NCI-H2107 treated with DMSO at 0.1 percent for 48 hours (cell line): ENCODE measurements around the gene GFER.
"Not testable (repeated sequence)": the region's sequence is repeated elsewhere in the genome, so short reads cannot be mapped to it uniquely, and the experiment has no call there.

Experiments used
- DNase-seq: peaks from one replicate; lab custom pipeline; 2025; ENCODE audit not compliant: unreplicated experiment; lab: John Stamatoyannopoulos, UW

The GFER gene

GRCh38 chr16:2005646-2006045 lies 21.7 kb downstream of the GFER start:
- peak; percentile 23 for DNase-seq

GRCh38 chr16:2006317-2006716 lies 22.3 kb downstream of the GFER start:
- no peak for DNase-seq

DNA sequence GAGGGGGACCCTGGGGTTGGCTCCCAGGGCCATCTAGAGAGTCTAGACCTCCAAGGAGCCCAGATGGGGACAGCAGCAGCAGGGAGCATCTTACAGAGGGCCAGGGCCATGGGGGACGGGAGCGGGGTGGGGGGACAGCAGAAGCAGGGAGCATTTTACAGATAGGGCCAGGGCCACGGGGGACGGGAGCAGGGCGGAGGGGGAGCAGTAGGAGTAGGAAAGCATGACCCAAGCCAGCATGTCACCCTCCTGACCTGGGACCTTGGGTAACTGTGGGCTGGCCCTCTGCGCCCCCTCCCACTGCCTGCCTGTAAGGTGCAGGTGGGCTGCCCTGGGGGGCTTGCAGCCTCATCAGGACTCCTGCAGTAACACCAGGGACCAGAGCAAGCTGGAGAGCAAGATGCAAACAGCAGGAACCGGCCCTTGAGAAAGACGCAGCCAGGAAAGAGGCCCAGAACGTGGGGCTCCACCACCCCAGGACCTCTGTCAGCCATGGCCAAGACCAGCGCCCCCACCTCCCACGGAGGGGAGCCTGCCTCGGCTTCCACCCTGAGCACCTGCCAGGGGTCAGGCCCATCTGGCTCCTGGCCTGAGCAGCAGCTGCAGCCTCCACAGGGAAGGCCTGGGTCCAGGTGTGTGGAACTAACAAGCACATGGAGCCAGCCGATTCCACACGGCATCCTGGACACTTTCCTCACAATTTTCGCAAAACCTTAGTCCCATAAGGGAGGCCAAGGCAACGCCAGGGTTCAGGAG lies 23.3 kb downstream of the GFER start:
- no peak for DNase-seq

- no peak for DNase-seq
Measured at GRCh38 chr16:2008009-2008526, 24.1 kb downstream of the GFER start.

GRCh38 chr16:2008631-2009163 lies 24.7 kb downstream of the GFER start:
- no peak for DNase-seq

GRCh38 chr16:2009164-2009711 lies 25.2 kb downstream of the GFER start:
- no peak for DNase-seq

DNA sequence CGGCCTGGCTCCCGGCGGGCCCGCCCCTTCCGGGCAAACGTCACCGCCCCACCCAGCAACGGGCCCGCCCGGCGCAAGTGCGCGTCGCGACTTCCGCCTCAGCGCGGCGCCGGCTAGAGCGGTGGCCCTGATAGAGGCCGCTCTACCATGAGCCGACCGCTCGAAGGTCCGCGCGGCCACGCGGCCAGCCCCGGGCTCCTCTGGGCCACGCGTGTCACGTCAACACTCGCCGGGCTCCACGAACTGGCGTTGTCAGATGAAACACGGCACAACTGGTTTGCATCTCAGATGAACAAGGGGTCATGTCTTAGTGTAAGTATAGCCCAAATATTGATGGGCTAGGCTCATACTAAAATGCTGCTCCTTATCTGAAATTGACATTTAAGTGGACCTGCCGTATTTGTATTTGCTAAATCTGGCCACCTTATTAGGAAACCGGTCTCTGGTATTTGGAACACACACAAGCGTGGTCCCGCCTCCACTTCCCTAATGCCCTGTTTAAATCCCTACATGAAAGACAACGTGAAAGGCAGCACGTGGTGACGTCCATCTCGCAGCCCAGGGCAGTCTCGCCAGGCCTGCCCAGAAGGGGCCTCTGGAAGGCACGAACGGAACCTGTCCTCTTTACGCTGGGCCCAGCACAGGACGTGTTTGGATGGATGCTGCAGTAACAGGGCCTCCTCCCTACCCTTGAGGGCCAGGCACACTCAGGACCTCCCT lies 26.0 kb downstream of the GFER start, which contains the start of gene ZNF598:
TSS of gene ZNF598 (minus strand) at position 31 of the 720 bp plus-strand sequence.
- peak; percentile 35 for DNase-seq

DNA sequence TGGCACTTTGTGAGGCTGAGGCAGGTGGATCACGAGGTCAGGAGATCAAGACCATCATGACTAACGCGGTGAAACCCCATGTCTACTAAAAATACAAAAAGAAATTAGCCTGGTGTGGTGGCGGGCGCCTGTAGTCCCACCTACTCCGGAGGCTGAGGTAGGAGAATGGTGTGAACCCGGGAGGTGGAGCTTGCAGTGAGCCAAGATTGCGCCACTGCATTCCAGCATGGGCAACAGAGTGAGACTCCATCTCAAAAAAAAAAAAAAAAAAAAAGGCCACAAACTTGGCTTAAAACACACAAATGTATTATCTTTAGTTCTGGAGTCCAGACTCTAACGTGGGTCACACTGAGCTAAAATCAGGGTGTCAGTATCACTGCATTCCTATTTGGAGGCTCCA lies 27.7 kb downstream of the GFER start:
- DNase-seq = not testable (repeated sequence)

GRCh38 chr16:2013527-2013926 lies 29.5 kb downstream of the GFER start:
- no peak for DNase-seq

DNA sequence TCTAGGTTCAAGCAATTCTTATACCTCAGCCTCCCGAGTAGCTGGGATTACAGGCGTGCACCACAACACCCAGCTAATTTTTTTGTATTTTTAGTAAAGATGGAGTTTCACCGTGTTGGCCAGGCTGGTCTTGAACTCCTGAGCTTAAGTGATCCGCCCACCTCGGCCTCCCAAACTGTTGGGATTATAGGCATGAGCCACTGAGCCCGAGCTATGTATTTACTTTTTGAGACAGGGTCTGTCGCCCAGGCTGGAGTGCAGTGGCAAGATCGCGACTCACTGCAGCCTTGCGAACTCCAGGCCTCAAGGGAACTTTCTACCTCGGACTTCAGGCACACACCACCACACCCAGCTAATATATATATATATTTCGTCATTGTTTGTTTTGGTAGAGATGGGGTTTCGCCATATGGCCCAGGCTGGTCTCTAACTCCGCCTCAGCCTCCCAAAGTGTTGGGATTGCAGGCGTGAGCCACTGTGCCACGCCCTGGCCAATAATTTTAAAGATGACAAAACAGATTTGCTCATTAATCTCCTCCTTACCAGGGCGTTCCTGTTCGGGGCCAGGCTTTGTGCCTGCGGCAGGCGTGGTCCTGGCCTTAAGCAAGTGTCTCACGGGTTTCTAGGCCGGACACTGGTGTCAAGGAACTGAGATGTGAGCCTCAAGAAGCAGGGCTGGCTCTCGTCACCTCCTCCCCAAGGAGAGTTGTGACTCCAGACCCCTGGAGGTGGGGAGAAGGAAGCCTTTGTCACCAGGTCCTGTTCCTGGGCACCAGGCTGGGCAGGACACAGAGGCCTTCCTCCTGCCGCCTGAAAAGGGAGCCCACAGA lies 31.3 kb downstream of the GFER start:
- DNase-seq = no peak

GRCh38 chr16:2015947-2016208 lies 31.9 kb downstream of the GFER start:
- no peak for DNase-seq

DNA sequence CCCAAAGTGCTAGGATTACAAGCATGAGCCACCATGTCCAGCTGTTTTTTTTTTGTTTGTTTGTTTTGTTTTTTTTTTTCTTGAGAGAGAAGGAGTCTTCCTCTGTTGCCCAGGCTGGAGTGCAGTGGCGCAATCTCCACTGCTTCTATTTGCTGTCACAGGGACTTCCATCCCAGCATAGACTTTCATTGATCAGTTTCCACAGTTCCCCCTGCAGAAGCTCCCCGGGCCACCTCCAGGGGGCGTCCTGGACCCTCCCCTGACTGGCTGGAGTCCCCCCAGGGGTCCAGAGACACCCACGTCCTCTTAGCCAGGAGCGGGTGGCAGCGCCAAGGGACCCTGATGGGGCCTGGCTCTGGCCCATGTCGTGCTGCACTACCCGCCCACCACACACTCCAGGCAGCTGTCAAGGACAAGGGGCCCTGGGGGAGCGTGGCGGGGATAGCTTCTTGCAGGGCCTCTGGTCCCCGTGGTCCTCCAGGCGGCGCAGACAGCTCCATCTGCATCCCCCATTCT lies 32.5 kb downstream of the GFER start:
- DNase-seq = no peak

DNA sequence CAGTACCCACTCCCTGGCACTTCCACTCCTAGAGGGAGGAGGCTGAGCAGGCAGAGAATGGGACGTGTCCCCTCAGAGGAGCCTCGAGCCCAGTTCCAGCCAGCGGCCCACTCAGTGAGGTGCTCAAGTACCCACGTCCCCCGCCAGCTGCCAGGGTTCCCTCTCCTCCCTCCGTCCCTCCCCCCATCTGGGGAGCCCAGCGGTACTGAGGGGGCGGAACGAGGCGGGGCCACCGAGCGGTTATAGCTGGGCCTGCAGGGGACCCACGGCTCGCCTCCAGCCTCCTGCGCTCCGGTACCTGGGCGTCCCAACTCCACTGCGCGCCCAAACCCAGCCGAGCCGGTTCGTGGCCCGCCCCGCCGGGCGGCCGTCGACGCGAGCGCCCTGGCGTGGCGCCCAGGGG lies 35.5 kb downstream of the GFER start, which contains the start of gene NPW:
TSS of gene NPW (plus strand) at position 268 of the 403 bp plus-strand sequence.
- no peak for DNase-seq

DNA sequence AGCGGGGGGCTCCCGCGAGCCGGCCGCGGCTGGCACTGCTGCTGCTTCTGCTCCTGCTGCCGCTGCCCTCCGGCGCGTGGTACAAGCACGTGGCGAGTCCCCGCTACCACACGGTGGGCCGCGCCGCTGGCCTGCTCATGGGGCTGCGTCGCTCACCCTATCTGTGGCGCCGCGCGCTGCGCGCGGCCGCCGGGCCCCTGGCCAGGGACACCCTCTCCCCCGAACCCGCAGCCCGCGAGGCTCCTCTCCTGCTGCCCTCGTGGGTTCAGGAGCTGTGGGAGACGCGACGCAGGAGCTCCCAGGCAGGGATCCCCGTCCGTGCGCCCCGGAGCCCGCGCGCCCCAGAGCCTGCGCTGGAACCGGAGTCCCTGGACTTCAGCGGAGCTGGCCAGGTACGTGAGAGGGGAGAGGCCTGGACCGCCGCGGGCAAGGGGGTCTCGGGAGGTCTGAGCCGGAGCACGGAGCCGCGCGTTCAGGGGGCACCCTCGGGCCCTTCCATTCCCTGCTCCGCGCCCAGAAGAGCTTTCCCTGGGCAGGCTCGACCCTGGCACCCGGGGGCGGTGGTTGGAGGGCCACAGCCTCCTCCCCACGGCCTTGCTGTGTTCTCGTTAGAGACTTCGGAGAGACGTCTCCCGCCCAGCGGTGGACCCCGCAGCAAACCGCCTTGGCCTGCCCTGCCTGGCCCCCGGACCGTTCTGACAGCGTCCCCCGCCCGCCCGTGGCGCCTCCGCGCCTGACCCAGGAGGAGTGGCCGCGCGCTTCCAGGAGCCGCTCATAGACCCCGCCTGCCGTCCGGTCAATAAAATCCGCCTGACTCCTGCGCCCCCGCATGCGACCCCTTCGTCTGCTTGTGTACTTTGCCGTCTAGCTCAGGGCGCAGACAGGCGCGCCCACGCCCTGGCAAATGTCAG lies 36.2 kb downstream of the GFER start:
- DNase-seq = no peak

GRCh38 chr16:2022723-2023091 lies 38.7 kb downstream of the GFER start:
- DNase-seq = no peak

DNA sequence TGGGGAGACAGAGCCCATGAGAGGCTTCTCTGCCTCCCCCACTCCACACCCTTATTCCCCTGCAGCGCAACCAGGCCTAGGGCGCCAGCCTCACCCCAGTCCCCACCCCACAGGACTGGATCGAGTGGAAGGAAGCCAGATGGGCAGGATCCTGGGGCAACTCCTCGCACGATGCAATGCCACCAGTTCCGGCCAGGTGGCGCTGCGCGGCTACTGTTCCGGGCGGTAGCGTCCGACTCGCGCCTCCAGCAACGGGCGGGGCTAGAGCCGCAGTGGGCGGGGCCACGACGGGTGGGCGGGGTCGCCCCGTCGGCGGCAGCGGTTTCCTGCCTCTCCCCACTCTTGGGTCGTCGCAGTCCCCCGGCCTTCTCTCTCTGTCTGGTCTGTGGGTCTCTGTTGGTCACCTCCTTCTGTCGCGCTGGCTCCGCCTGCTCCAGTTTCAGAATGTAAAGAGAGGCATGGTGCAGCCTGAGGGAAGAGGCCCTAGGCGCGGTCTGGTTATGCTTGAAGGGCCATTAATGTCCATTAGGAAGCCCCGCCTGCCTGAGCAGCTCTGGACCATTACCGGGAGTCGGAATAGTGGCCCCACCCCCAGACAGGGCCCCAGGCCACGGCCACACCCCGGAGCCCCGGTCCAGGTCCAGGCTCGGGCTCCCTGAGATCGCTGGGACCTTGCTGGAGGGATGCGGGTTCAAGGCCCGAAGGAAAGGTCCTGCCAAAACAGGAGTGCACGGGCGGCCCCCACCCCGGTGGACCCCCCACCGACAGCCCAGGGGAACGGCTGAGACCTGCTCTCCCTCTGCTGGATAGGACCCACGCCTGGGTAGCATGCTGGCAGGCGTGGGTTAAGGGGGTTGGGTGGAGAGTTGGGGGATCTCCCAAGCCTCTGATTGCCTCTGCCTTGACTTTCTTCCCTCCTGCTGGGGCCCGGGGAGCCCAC lies 39.4 kb downstream of the GFER start:
- peak; percentile 40 for DNase-seq

GRCh38 chr16:2024032-2024420 lies 40.0 kb downstream of the GFER start:
- no peak for DNase-seq

- no peak for DNase-seq
Measured at GRCh38 chr16:2025251-2025650, 41.3 kb downstream of the GFER start.
